GM12878 (cell line): ENCODE results near the gene SLC9A7. TPM values are rescaled to one million over a fixed set of nuclear protein-coding genes. Genes with fewer than 3 reads are reported as not detected.

ENCODE experiments used
- ATAC-seq: fragments of 200-7000 bp; cut with Tn5 transposase; 3 replicates; pipeline ENCODE4 v1.9.1; 2020; ENCODE audit warnings: mild to moderate bottlenecking, moderate library complexity
- BruUV-seq: library from RNA; stranded (reverse); fragments of 400-500 nt; replicated peaks from 2 replicates; lab custom pipeline; 2021; lab: Mats Ljungman, UMichigan
- CTCF ChIA-PET: fragments of 300-600 bp; sonication (Branson Sonifier 250); formaldehyde crosslinking; extraction: SDS; loops from one replicate; lab custom pipeline; 2021; ENCODE audit warnings: inconsistent platforms; lab: Yijun Ruan, JAX
- POLR2A ChIA-PET: fragments of 350-600 bp; formaldehyde crosslinking; extraction: SDS; loops from one replicate; lab custom pipeline; 2021; ENCODE audit warnings: inconsistent platforms; lab: Charles Lee
- RAD21 ChIA-PET: fragments of 300-600 bp; sonication (Branson Sonifier 250); formaldehyde crosslinking; loops from one replicate; lab custom pipeline; 2023; ENCODE audit warnings: antibody characterized with exemption; ENCODE audit not compliant: unreplicated experiment; lab: Charles Lee
- SMC1A ChIA-PET: fragments of 300-600 bp; sonication (Branson Sonifier 250); formaldehyde crosslinking; loops from one replicate; lab custom pipeline; 2023; ENCODE audit not compliant: unreplicated experiment, uncharacterized antibody; lab: Charles Lee
- DNase-seq: peaks from one replicate; pipeline ENCODE4 v3.0.0-alpha.2; 2011; ENCODE audit warnings: low read depth, low spot score
- FAIRE-seq: peaks from 3 replicates; lab custom pipeline; 2011; peaks lifted over from hg19 to GRCh38; lab: Jason Lieb, UNC
- H2AFZ ChIP-seq: 2 replicates; pipeline ENCODE4 v1.6.0; 2011; ENCODE audit warnings: low read depth, low read length, control low read depth; ENCODE audit not compliant: control insufficient read depth
- H3K27ac ChIP-seq: 2 replicates; pipeline ENCODE4 v1.5.1; 2011; ENCODE audit warnings: control low read depth; ENCODE audit not compliant: control insufficient read depth, insufficient read depth
- H3K27me3 ChIP-seq, 2 experiments: replicated peaks in 1 of 2; 2 replicates each; pipeline versions ENCODE4 v1.6.0 to v1.6.1; 2011; ENCODE audit warnings: low read length in 1 of 2; ENCODE audit not compliant: control insufficient read depth in 2 of 2, insufficient read depth in 2 of 2
- H3K36me3 ChIP-seq, 2 experiments: 2 replicates each; pipeline ENCODE4 v1.5.1; 2011; ENCODE audit warnings: low read length in 1 of 2; ENCODE audit not compliant: control insufficient read depth in 2 of 2, insufficient read depth in 2 of 2
- H3K4me1 ChIP-seq: 2 replicates; pipeline ENCODE4 v1.6.1; 2011; ENCODE audit warnings: mild to moderate bottlenecking, low read length, moderate library complexity, mixed read lengths; ENCODE audit not compliant: control insufficient read depth, insufficient read depth
- H3K4me2 ChIP-seq: 2 replicates; pipeline ENCODE4 v1.6.0; 2011; ENCODE audit warnings: control low read depth; ENCODE audit not compliant: control insufficient read depth, insufficient read depth
- H3K4me3 ChIP-seq: fragments of 200-600 bp; sonication (generic); 2 replicates; pipeline ENCODE4 v1.5.1; 2016
- H3K79me2 ChIP-seq: 2 replicates; pipeline ENCODE4 v1.6.0; 2011; ENCODE audit warnings: low read length; ENCODE audit not compliant: control insufficient read depth, insufficient read depth
- H3K9ac ChIP-seq: 2 replicates; pipeline ENCODE4 v1.8.0; 2011; ENCODE audit warnings: low read length, control low read depth, mixed read lengths; ENCODE audit not compliant: control insufficient read depth, insufficient read depth
- H3K9me3 ChIP-seq: replicated peaks from 3 replicates; pipeline ENCODE4 v1.5.1; 2011; ENCODE audit warnings: mild to moderate bottlenecking, low read length; ENCODE audit not compliant: control insufficient read depth, insufficient read depth
- H4K20me1 ChIP-seq: 2 replicates; pipeline ENCODE4 v1.6.0; 2011; ENCODE audit not compliant: control insufficient read depth, insufficient read depth
- BCL3 ChIP-seq: IDR thresholded peaks from 2 replicates; pipeline ENCODE4 v1.6.1; 2011; ENCODE audit warnings: borderline replicate concordance, low read depth, mild to moderate bottlenecking, moderate library complexity, low read length; ENCODE audit not compliant: insufficient read depth, poor library complexity, severe bottlenecking
- CBX3 ChIP-seq: fragments of 200-600 bp; sonication (generic); IDR thresholded peaks from 2 replicates; pipeline ENCODE4 v1.6.1; 2016; ENCODE audit warnings: low read depth, borderline replicate concordance
- CREB1 ChIP-seq: IDR thresholded peaks from 2 replicates; pipeline ENCODE4 v1.6.1; 2012; ENCODE audit warnings: low read depth, mild to moderate bottlenecking, inconsistent platforms
- ETV6 ChIP-seq, 2 experiments: fragments of 450-650 bp in 1 of 2; IDR thresholded peaks in 1 of 2; conservative IDR thresholded peaks in 1 of 2; 2 replicates each; pipeline ENCODE4 v1.6.1; 2014; ENCODE audit warnings: antibody characterized with exemption in 1 of 2, borderline replicate concordance in 1 of 2, low read depth in 1 of 2, mild to moderate bottlenecking in 1 of 2, moderate library complexity in 1 of 2
- IRF3 ChIP-seq: fragments of 450-650 bp; IDR thresholded peaks from 2 replicates; pipeline ENCODE4 v1.6.1; 2014; ENCODE audit warnings: mild to moderate bottlenecking
- KAT2A ChIP-seq: conservative IDR thresholded peaks from 2 replicates; pipeline ENCODE4 v1.6.1; 2011; ENCODE audit warnings: low read depth, low read length; ENCODE audit not compliant: control insufficient read depth
- MTA2 ChIP-seq: fragments of 450-650 bp; IDR thresholded peaks from 2 replicates; pipeline ENCODE4 v1.6.1; 2016; ENCODE audit warnings: low read depth, mild to moderate bottlenecking, moderate library complexity
- MTA3 ChIP-seq: IDR thresholded peaks from 2 replicates; pipeline ENCODE4 v1.6.1; 2012; ENCODE audit warnings: low read length, inconsistent platforms, borderline replicate concordance
- NFXL1 ChIP-seq: fragments of 450-650 bp; IDR thresholded peaks from 2 replicates; pipeline ENCODE4 v1.6.1; 2017; ENCODE audit warnings: antibody characterized with exemption, mild to moderate bottlenecking, borderline replicate concordance
- NFYA ChIP-seq: IDR thresholded peaks from 2 replicates; pipeline ENCODE4 v1.6.1; 2011; ENCODE audit warnings: low read depth, mild to moderate bottlenecking, low read length, improper control_type of control experiment, borderline replicate concordance
- PBX3 ChIP-seq: IDR thresholded peaks from 2 replicates; pipeline ENCODE4 v1.6.1; 2011; ENCODE audit warnings: mild to moderate bottlenecking, low read depth, low read length, moderate library complexity; ENCODE audit not compliant: insufficient replicate concordance
- PKNOX1 ChIP-seq: fragments of 450-650 bp; IDR thresholded peaks from 2 replicates; pipeline ENCODE4 v1.6.1; 2016; ENCODE audit warnings: mild to moderate bottlenecking
- POLR2AphosphoS5 ChIP-seq: IDR thresholded peaks from 2 replicates; pipeline ENCODE4 v1.6.1; 2011; ENCODE audit warnings: mild to moderate bottlenecking, low read length, inconsistent platforms
- RCOR1 ChIP-seq: conservative IDR thresholded peaks from 2 replicates; pipeline ENCODE4 v1.6.1; 2012; ENCODE audit warnings: low read depth, low read length, improper control_type of control experiment
- SIX5 ChIP-seq: IDR thresholded peaks from 2 replicates; pipeline ENCODE4 v1.6.1; 2011; ENCODE audit warnings: mild to moderate bottlenecking, low read depth, low read length, moderate library complexity; ENCODE audit not compliant: severe bottlenecking
- SUZ12 ChIP-seq: fragments of 200-600 bp; sonication (generic); IDR thresholded peaks from one replicate; pipeline ENCODE4 v1.6.1; 2018; ENCODE audit warnings: antibody characterized with exemption, mild to moderate bottlenecking; ENCODE audit not compliant: unreplicated experiment
- ZNF207 ChIP-seq: fragments of 450-650 bp; IDR thresholded peaks from 2 replicates; pipeline ENCODE4 v1.6.1; 2014; ENCODE audit warnings: antibody characterized with exemption, mild to moderate bottlenecking, borderline replicate concordance
- ZNF217 ChIP-seq: fragments of 450-650 bp; IDR thresholded peaks from 2 replicates; pipeline ENCODE4 v1.6.1; 2017; ENCODE audit warnings: antibody characterized with exemption, mild to moderate bottlenecking
- WGBS: methylation state at CpG from one replicate; pipeline ENCODE4 v1.1.6; 2016; ENCODE audit warnings: low lambda C conversion rate; ENCODE audit not compliant: insufficient replicate concordance, insufficient coverage; ENCODE audit errors: missing lambda C conversion rate; 5-methylcytosine and 5-hydroxymethylcytosine counted together
- in situ Hi-C: fragments of 300-500 bp; cut with MboI; formaldehyde crosslinking; loops from 9 replicates; pipeline ENCODE4 v1.14.3; 2018; ENCODE audit warnings: mixed read lengths
- intact Hi-C: fragments of 100-400 bp; cut with micrococcal nuclease; formaldehyde crosslinking; loops from one replicate; pipeline ENCODE4 v1.14.2; 2022; ENCODE audit not compliant: unreplicated experiment
- polyA plus RNA-seq, 11 experiments: library from polyadenylated mRNA; depleted of rRNA in 4 of 11; unstranded in 6 of 11; stranded (reverse) in 5 of 11; fragments of >200 nt; fragmentation: Nextera tagmentation in 4 of 11; fragmentation: Illumina TruSeq in 1 of 11; extraction: Ambion mirVana in 4 of 11; extraction: Trizol in 1 of 11; gene quantifications; 1 replicate in 1 of 11; 2 replicates in 10 of 11; pipeline versions ENCODE4 v1.2.1 to v1.2.3, GENCODE V29; 2011 to 2016; ENCODE audit warnings: inconsistent platforms in 2 of 11, missing spikeins in 2 of 11, low read depth in 1 of 11
- total RNA-seq, 4 experiments: library from RNA; depleted of rRNA in 3 of 4; stranded (reverse); fragments of >200 nt in 3 of 4; fragmentation: Illumina TruSeq in 1 of 4; extraction: Trizol in 1 of 4; gene quantifications; 2 replicates each; pipeline versions ENCODE4 v1.2.1 to v1.2.3, GENCODE V29; 2013 to 2021

SLC9A7 gene
- total and polyA plus RNA-seq, 10 of the 15 experiments (the other 5 are each of a cell fraction or from before 2014, with no cell fraction given): 5.0 to 62.8 (median 30.5) TPM

GRCh38 chrX:46553935-46554334, 205.0 kb downstream of the SLC9A7 start:
- FAIRE-seq (no peak), DNase-seq (no peak), ATAC-seq (no peak)
- H3K27ac ChIP-seq: no peak overlapping the region
- WGBS: 60% methylated on average over 5 of the region's 5 CpGs
- ChIA-PET POLR2A (no interaction called here), CTCF (interaction anchor here (0.6 to 4.1 kb wide), 6 partner anchors 19 to 243 kb away, joined by 3 to 42 read pairs (median 4); no protein-coding TSS in a partner anchor), SMC1A (interaction anchor here (1.0 to 1.7 kb wide), 3 partner anchors 19 to 243 kb away, joined by 4 to 16 read pairs (median 11); no protein-coding TSS in a partner anchor), RAD21 (no interaction called here)
- H3K27me3 ChIP-seq: no peaks in the 10 kb centered on the region
- no TSS peak for BruUV-seq
- H3K9me3 ChIP-seq: no peaks in the 10 kb centered on the region
- H4K20me1 ChIP-seq: no peaks in the 10 kb centered on the region
- no peaks in the 10 kb centered on the region for H3K36me3 ChIP-seq
- intact Hi-C loops: loop anchor here (2.0 to 10.0 kb wide), 3 partner anchors 89 to 411 kb away; no protein-coding TSS in a partner anchor
- H3K9ac ChIP-seq: no peak overlapping the region
- no peaks in the 10 kb centered on the region for H3K4me1 ChIP-seq
- H3K4me2 ChIP-seq: no peak overlapping the region
- no peak overlapping the region for H3K4me3 ChIP-seq
- TF ChIP-seq CBX3 (no peak), ZNF217 (no peak), IRF3 (no peak), MTA2 (no peak), SIX5 (no peak), NFXL1 (no peak), ETV6 (conservative IDR thresholded peaks at IDR 0.05 in 1 of 2, IDR thresholded peaks at IDR 0.05 in 1 of 2; ENCODE audit: borderline replicate concordance in 1 of 2, low read depth in 1 of 2) (no peak), NFYA (no peak), MTA3 (no peak), CREB1 (no peak), POLR2AphosphoS5 (no peak), ZNF207 (no peak), KAT2A (no peak), PKNOX1 (no peak), PBX3 (no peak), BCL3 (no peak), RCOR1 (no peak), SUZ12 (no peak)
- in situ Hi-C loops: loop anchor here (10.0 kb wide), 1 partner anchor 241 kb away; no protein-coding TSS in a partner anchor
- no peak overlapping the region for H2AFZ ChIP-seq
- H3K79me2 ChIP-seq: no peaks in the 10 kb centered on the region; the same call in 1 of the 2 replicates
